ENCODE results near the gene BOLA2B.

GRCh38 chr16:30143347-30143702 is 50.1 kb downstream of the BOLA2B start:
- TF ChIP-seq CTCF (IDR thresholded peaks at IDR 0.05; ENCODE audit: poor library complexity, severe bottlenecking) (no peak), EZH2 (IDR thresholded peaks at IDR 0.05; ENCODE audit: borderline replicate concordance, insufficient read depth, low read length, poor library complexity, severe bottlenecking) (no peak), TAF1 (IDR thresholded peaks at IDR 0.05; ENCODE audit: low read depth) (no peak), POLR2AphosphoS5 (IDR thresholded peaks at IDR 0.05) (no peak)

Data from neural cell (in vitro differentiated cells).